ENCODE results near the gene C17orf67. TPM values are rescaled to one million over a fixed set of nuclear protein-coding genes. Genes with fewer than 3 reads are reported as not detected.

The C17orf67 gene
- total and polyA plus RNA-seq, 2 of the 13 experiments (the other 11 are each of a cell fraction or from before 2014, with no cell fraction given): 0.41 to 0.86 TPM

GRCh38 chr17:56833057-56833808 is 487 bp downstream of the C17orf67 start (continued):
- TF ChIP-seq ZNF414 (CRISPR knock-in tag; IDR thresholded peaks at IDR 0.05) (peak; percentile 72; the same call in 1 of the 2 replicates), ZIK1 (CRISPR knock-in tag; IDR thresholded peaks at IDR 0.05; ENCODE audit: borderline replicate concordance, low read depth) (no peak), ZKSCAN8 (CRISPR knock-in tag; IDR thresholded peaks at IDR 0.05; ENCODE audit: borderline replicate concordance) (no peak), ZBTB7A (CRISPR knock-in tag; IDR thresholded peaks at IDR 0.05) (no peak), ZNF431 (CRISPR knock-in tag; IDR thresholded peaks at IDR 0.05; ENCODE audit: borderline replicate concordance, low read depth) (no peak), ZNF629 (CRISPR knock-in tag; conservative IDR thresholded peaks at IDR 0.05) (no peak), CSRNP2 (CRISPR knock-in tag; conservative IDR thresholded peaks at IDR 0.05; ENCODE audit: low read depth) (no peak), MXD1 (CRISPR knock-in tag; IDR thresholded peaks at IDR 0.05) (peak; percentile 61; the same call in 1 of the 2 replicates), DDIT3 (CRISPR knock-in tag; IDR thresholded peaks at IDR 0.05) (no peak), ZNF660 (CRISPR knock-in tag; IDR thresholded peaks at IDR 0.05; ENCODE audit: borderline replicate concordance, low read depth) (no peak), MTF2 (CRISPR knock-in tag; IDR thresholded peaks at IDR 0.05; ENCODE audit: borderline replicate concordance) (0 out of 2 replicates have a peak, but pooled peaks have one; percentile 72), KDM6A (CRISPR knock-in tag; IDR thresholded peaks at IDR 0.05; ENCODE audit: low read depth) (no peak), ZBED4 (CRISPR knock-in tag; IDR thresholded peaks at IDR 0.05; ENCODE audit: borderline replicate concordance) (no peak), ZNF274 (CRISPR knock-in tag; IDR thresholded peaks at IDR 0.05) (no peak), CEBPZ (IDR thresholded peaks at IDR 0.05; ENCODE audit: low read length) (no peak), PHB2 (IDR thresholded peaks at IDR 0.05; ENCODE audit: partially characterized antibody) (no peak)
